ENCODE measurements around the gene TLX2.

- TF ChIP-seq CTCF (IDR thresholded peaks at IDR 0.05) (no peak), POLR2AphosphoS5 (IDR thresholded peaks at IDR 0.05) (no peak)
Observed at GRCh38 chr2:74502147-74502719, 12.0 kb upstream of the TLX2 start.

All from sigmoid colon (tissue), 4 donors.